Adrenal gland (tissue), 12 donors: Measurements from ENCODE around the gene TMEM108. TPM values are rescaled to one million over a fixed set of nuclear protein-coding genes. Genes with fewer than 3 reads are reported as not detected.

Experiments
- DNase-seq, 7 donors: peaks; one replicate each; pipeline ENCODE4 v3.0.0-alpha.2; 2019 to 2020
- H3K27ac ChIP-seq, 5 donors: fragments of 200-600 bp; sonication (generic) in 4 of 5; 1 replicate in 3 of 5; 2 replicates in 2 of 5; pipeline versions ENCODE4 v1.5.1 to v1.8.0; 2016 to 2020; ENCODE audit warnings: mild to moderate bottlenecking in 1 of 5
- H3K27me3 ChIP-seq: fragments of 200-600 bp; 2 replicates; pipeline ENCODE4 v1.8.0; 2021
- H3K36me3 ChIP-seq, 2 donors: fragments of 200-600 bp; replicated peaks in 1 of 2; 1 replicate in 1 of 2; 2 replicates in 1 of 2; pipeline versions ENCODE4 v1.5.1 to v1.8.0; 2018 to 2022
- H3K4me1 ChIP-seq, 2 donors: fragments of 200-600 bp; replicated peaks in 1 of 2; 1 replicate in 1 of 2; 2 replicates in 1 of 2; pipeline versions ENCODE4 v1.5.1 to v1.8.0; 2018 to 2021
- H3K4me3 ChIP-seq, 4 donors: fragments of 200-600 bp; sonication (generic) in 3 of 4; one replicate each; pipeline ENCODE4 v1.5.1; 2016 to 2018
- H3K9me3 ChIP-seq, 3 donors: fragments of 200-600 bp; sonication (generic) in 1 of 3; replicated peaks in 1 of 3; 1 replicate in 2 of 3; 2 replicates in 1 of 3; pipeline versions ENCODE4 v1.5.1 to v1.8.0; 2016 to 2021
- CTCF ChIP-seq, 6 experiments: fragments of 450-650 bp in 4 of 6; fragments of 200-600 bp in 2 of 6; sonication (generic) in 1 of 6; IDR thresholded peaks; 1 replicate in 5 of 6; 2 replicates in 1 of 6; pipeline versions ENCODE4 v1.5.1 to v1.8.0; 2016 to 2021; ENCODE audit warnings: antibody characterized with exemption in 6 of 6, mild to moderate bottlenecking in 2 of 6, moderate library complexity in 1 of 6
- POLR2A ChIP-seq, 2 donors: fragments of 450-650 bp; IDR thresholded peaks; one replicate each; pipeline ENCODE4 v1.6.1; 2017; ENCODE audit warnings: antibody characterized with exemption in 2 of 2, mild to moderate bottlenecking in 2 of 2, moderate library complexity in 1 of 2
- WGBS, 4 donors: extraction: QIAGEN DNeasy Blood & Tissue Kit in 2 of 4; methylation state at CpG; one replicate each; pipeline versions ENCODE4 v1.1.5 to v1.1.7; 2013 to 2017; 5-methylcytosine and 5-hydroxymethylcytosine counted together
- intact Hi-C, 2 donors: fragments of 100-400 bp; cut with DNase I; formaldehyde crosslinking; loops; one replicate each; pipeline versions ENCODE4 v1.14.1 to v1.15.0; 2022 to 2023
- polyA plus RNA-seq, 3 donors: library from polyadenylated mRNA; stranded (reverse); fragments of 200-250 nt in 2 of 3; fragments of 350-450 nt in 1 of 3; fragmentation: Illumina TruSeq in 1 of 3; extraction: RNeasy Lipid Tissue Mini Kit (QIAGEN cat#74804) in 1 of 3; gene quantifications; one replicate each; pipeline ENCODE4 v1.2.3, GENCODE V29; 2013 to 2014
- total RNA-seq, 9 donors: library from RNA; depleted of rRNA in 4 of 9; stranded (reverse); fragments of >200 nt in 4 of 9; fragments of 120-200 nt in 1 of 9; fragmentation: NEBNext Ultra II Directional in 1 of 9; extraction: Animal tissue kit (Norgen Biotek cat#: 25700) in 1 of 9; gene quantifications; one replicate each; pipeline versions ENCODE4 v1.1.0 to v1.2.4, GENCODE V29; 2013 to 2023
- donor health status: healthy with polysubstance abuse.
- donor health status: Bipolar disorder and iron deficiency.
- donor health status: DM: yes; HTN: yes; CAD: no.
- donor health status: DM: no; HTN: no; CAD: no.
- donor health status: DM: no; HTN: no; CAD: no.
- donor health status: DM: yes; HTN: yes; CAD: no.

TMEM108 gene
- total and polyA plus RNA-seq, 12 donors, result 0.67 to 38.0 (median 14.8) TPM

GRCh38 chr3:133328373-133328772 lies 290.2 kb downstream of the TMEM108 start:
- Histone ChIP-seq H3K9me3 (peaks cover 0 to 4% (median 0%) of the 10 kb centered on the region in 3 donors), H3K27me3 (no peaks in the 10 kb centered on the region), H3K36me3 (no peaks in the 10 kb centered on the region), H3K4me1 (no peaks in the 10 kb centered on the region), H3K4me3 (no peak overlapping the region), H3K27ac (no peak overlapping the region)
- intact Hi-C loops, result no loop called here
- TF ChIP-seq CTCF (IDR thresholded peaks at IDR 0.05) (no peak), POLR2A (IDR thresholded peaks at IDR 0.05) (no peak)
- DNase-seq, result no peak
- 75 to 82% (median 80%) methylated on average over 1 of the region's 1 CpG for WGBS, 4 donors

GRCh38 chr3:133329626-133330025 lies 291.4 kb downstream of the TMEM108 start:
- Histone ChIP-seq H3K4me3 (no peak overlapping the region), H3K4me1 (no peaks in the 10 kb centered on the region), H3K36me3 (no peaks in the 10 kb centered on the region), H3K27me3 (no peaks in the 10 kb centered on the region), H3K9me3 (no peaks in the 10 kb centered on the region), H3K27ac (no peak overlapping the region)
- intact Hi-C loops, result no loop called here
- TF ChIP-seq CTCF (IDR thresholded peaks at IDR 0.05), result no peak
- TF ChIP-seq POLR2A (IDR thresholded peaks at IDR 0.05), result no peak
- 30 to 45% (median 41%) methylated on average over 1 of the region's 1 CpG for WGBS, 4 donors
- DNase-seq, result no peak

GRCh38 chr3:133330065-133330464 lies 291.9 kb downstream of the TMEM108 start:
- 14 to 71% (median 49%) methylated on average over 1 of the region's 1 CpG for WGBS, 4 donors
- intact Hi-C loops, result no loop called here
- Histone ChIP-seq H3K27me3 (no peaks in the 10 kb centered on the region), H3K36me3 (no peaks in the 10 kb centered on the region), H3K27ac (no peak overlapping the region), H3K4me3 (no peak overlapping the region), H3K9me3 (no peaks in the 10 kb centered on the region), H3K4me1 (no peaks in the 10 kb centered on the region)
- TF ChIP-seq CTCF (IDR thresholded peaks at IDR 0.05) (no peak), POLR2A (IDR thresholded peaks at IDR 0.05) (no peak)
- no peak for DNase-seq

GRCh38 chr3:133330522-133330921 lies 292.3 kb downstream of the TMEM108 start:
- Histone ChIP-seq H3K4me3 (no peak overlapping the region), H3K4me1 (no peaks in the 10 kb centered on the region), H3K27ac (no peak overlapping the region), H3K36me3 (no peaks in the 10 kb centered on the region), H3K9me3 (no peaks in the 10 kb centered on the region), H3K27me3 (no peaks in the 10 kb centered on the region)
- no peak for DNase-seq
- TF ChIP-seq POLR2A (IDR thresholded peaks at IDR 0.05) (no peak), CTCF (IDR thresholded peaks at IDR 0.05) (no peak)
- intact Hi-C loops, result no loop called here
